Endodermal cell (in vitro differentiated cells): ENCODE measurements around the gene HCFC1. TPM values are rescaled to one million over a fixed set of nuclear protein-coding genes. Genes with fewer than 3 reads are reported as not detected.

Experiments used
- DNase-seq: peaks from one replicate; pipeline ENCODE4 v3.0.0-alpha.2; 2017
- H3K27ac ChIP-seq: 2 replicates; pipeline ENCODE4 v1.5.1; 2013; ENCODE audit warnings: mild to moderate bottlenecking, low read depth, low read length, moderate library complexity
- H3K27me3 ChIP-seq: 2 replicates; pipeline ENCODE4 v1.6.1; 2013; ENCODE audit warnings: mild to moderate bottlenecking, low read length, moderate library complexity; ENCODE audit not compliant: insufficient read depth, control insufficient read depth, poor library complexity, severe bottlenecking
- H3K36me3 ChIP-seq: 2 replicates; pipeline ENCODE4 v1.7.0; 2013; ENCODE audit warnings: mild to moderate bottlenecking, low read length, moderate library complexity; ENCODE audit not compliant: control insufficient read depth, insufficient read depth
- H3K4me1 ChIP-seq: one replicate; pipeline ENCODE4 v1.7.0; 2013; ENCODE audit warnings: low read length; ENCODE audit not compliant: control insufficient read depth, insufficient read depth
- H3K4me3 ChIP-seq: 2 replicates; pipeline ENCODE4 v1.5.1; 2013; ENCODE audit warnings: mild to moderate bottlenecking, low read length, moderate library complexity
- H3K9ac ChIP-seq: 2 replicates; pipeline ENCODE4 v1.6.1; 2013; ENCODE audit warnings: mild to moderate bottlenecking, low read length, moderate library complexity; ENCODE audit not compliant: poor library complexity, severe bottlenecking; ENCODE audit errors: extremely low read depth
- H3K9me3 ChIP-seq: 2 replicates; pipeline ENCODE4 v1.6.1; 2013; ENCODE audit warnings: mild to moderate bottlenecking, low read length, moderate library complexity; ENCODE audit not compliant: control insufficient read depth
- H3K27ac Mint-ChIP-seq: 2 replicates; pipeline ENCODE4 v1.8.0; 2020; ENCODE audit warnings: mixed read lengths
- H3K27me3 Mint-ChIP-seq: 2 replicates; pipeline ENCODE4 v1.8.0; 2021; ENCODE audit warnings: mild to moderate bottlenecking, mixed read lengths; ENCODE audit not compliant: insufficient read depth
- H3K36me3 Mint-ChIP-seq: 2 replicates; pipeline ENCODE4 v1.8.0; 2020; ENCODE audit warnings: low read depth, mixed read lengths
- H3K4me1 Mint-ChIP-seq: 2 replicates; pipeline ENCODE4 v1.8.0; 2020; ENCODE audit warnings: mixed read lengths
- H3K4me3 Mint-ChIP-seq: 2 replicates; pipeline ENCODE4 v1.8.0; 2020; ENCODE audit warnings: mild to moderate bottlenecking, moderate library complexity, mixed read lengths
- H3K9me3 Mint-ChIP-seq: 2 replicates; pipeline ENCODE4 v1.8.0; 2020; ENCODE audit warnings: mild to moderate bottlenecking, mixed read lengths
- CTCF ChIP-seq: fragments of 200-600 bp; sonication (generic); conservative IDR thresholded peaks from 2 replicates; pipeline ENCODE4 v1.5.0; 2021; ENCODE audit warnings: antibody characterized with exemption, mild to moderate bottlenecking
- WGBS, 2 experiments: methylation state at CpG; one replicate each; pipeline versions ENCODE4 v1.1.5 to v1.1.7; 2013; ENCODE audit warnings: missing lambda C conversion rate in 2 of 2, mixed read lengths in 1 of 2; ENCODE audit not compliant: insufficient coverage in 1 of 2, insufficient read length in 1 of 2; 5-methylcytosine and 5-hydroxymethylcytosine counted together
- total RNA-seq, 2 donors: library from RNA; stranded (reverse); fragmentation: NEBNext Ultra II Directional in 1 of 2; extraction: Animal tissue kit (Norgen Biotek cat#: 25700) in 1 of 2; gene quantifications; 2 replicates in 1 of 2; 3 replicates in 1 of 2; pipeline ENCODE4 v1.2.1, GENCODE V29; 2021

HCFC1 gene
- total RNA-seq, 2 donors from 2014 or later: 93.4 to 112 TPM

GRCh38 chrX:153902385-153902784, 69.2 kb downstream of the HCFC1 start:
- H3K4me3 Mint-ChIP-seq: no peak overlapping the region
- no peak for TF ChIP-seq CTCF
- 89% methylated on average over 10 of the region's 10 CpGs; no CpG with 5 or more reads in 1 of the 2 experiments for WGBS, 2 experiments
- no peaks in the 10 kb centered on the region for H3K36me3 Mint-ChIP-seq
- no peak overlapping the region for H3K4me3 ChIP-seq
- no peak overlapping the region for H3K27ac ChIP-seq
- H3K9me3 ChIP-seq: no peaks in the 10 kb centered on the region
- H3K27me3 ChIP-seq: no peaks in the 10 kb centered on the region
- H3K4me1 ChIP-seq: no peaks in the 10 kb centered on the region
- peak; percentile 50 for DNase-seq
- no peaks in the 10 kb centered on the region for H3K36me3 ChIP-seq
- H3K9ac ChIP-seq: no peak overlapping the region
- no peaks in the 10 kb centered on the region for H3K27me3 Mint-ChIP-seq
- peaks cover 10% of the 10 kb centered on the region for H3K4me1 Mint-ChIP-seq
- no peak overlapping the region for H3K27ac Mint-ChIP-seq
- peaks cover 73% of the 10 kb centered on the region for H3K9me3 Mint-ChIP-seq

- Mint-ChIP-seq H3K36me3 (no peaks in the 10 kb centered on the region), H3K4me1 (peaks cover 10% of the 10 kb centered on the region), H3K4me3 (no peak overlapping the region), H3K27ac (no peak overlapping the region), H3K27me3 (no peaks in the 10 kb centered on the region), H3K9me3 (peaks cover 68% of the 10 kb centered on the region)
- Histone ChIP-seq H3K27me3 (no peaks in the 10 kb centered on the region), H3K36me3 (no peaks in the 10 kb centered on the region), H3K9ac (no peak overlapping the region), H3K27ac (no peak overlapping the region), H3K4me1 (no peaks in the 10 kb centered on the region), H3K9me3 (no peaks in the 10 kb centered on the region), H3K4me3 (no peak overlapping the region)
- TF ChIP-seq CTCF: no peak
- WGBS, 2 experiments: 79 to 90% methylated on average over 2 to 8 of the region's 8 CpGs
- peak; percentile 42 for DNase-seq
Observed at GRCh38 chrX:153901753-153902140, 69.9 kb downstream of the HCFC1 start.

GRCh38 chrX:153900831-153901752, 70.5 kb downstream of the HCFC1 start:
- peaks cover 67% of the 10 kb centered on the region for H3K9me3 Mint-ChIP-seq
- H3K36me3 Mint-ChIP-seq: no peaks in the 10 kb centered on the region
- Histone ChIP-seq H3K9ac (no peak overlapping the region), H3K4me1 (no peaks in the 10 kb centered on the region), H3K4me3 (no peak overlapping the region), H3K9me3 (no peaks in the 10 kb centered on the region), H3K27ac (no peak overlapping the region), H3K27me3 (no peaks in the 10 kb centered on the region), H3K36me3 (no peaks in the 10 kb centered on the region)
- 70% methylated on average over 21 of the region's 26 CpGs; no CpG with 5 or more reads in 1 of the 2 experiments for WGBS, 2 experiments
- no peak overlapping the region for H3K4me3 Mint-ChIP-seq
- DNase-seq: peak; percentile 60
- H3K27me3 Mint-ChIP-seq: no peaks in the 10 kb centered on the region
- no peak for TF ChIP-seq CTCF
- H3K4me1 Mint-ChIP-seq: peaks cover 10% of the 10 kb centered on the region
- no peak overlapping the region for H3K27ac Mint-ChIP-seq
